ENCODE measurements around the gene CEP63.
"Not testable (repeated sequence)": the region's sequence is repeated elsewhere in the genome, so short reads cannot be mapped to it uniquely, and the experiment has no call there.

The CEP63 gene

DNA sequence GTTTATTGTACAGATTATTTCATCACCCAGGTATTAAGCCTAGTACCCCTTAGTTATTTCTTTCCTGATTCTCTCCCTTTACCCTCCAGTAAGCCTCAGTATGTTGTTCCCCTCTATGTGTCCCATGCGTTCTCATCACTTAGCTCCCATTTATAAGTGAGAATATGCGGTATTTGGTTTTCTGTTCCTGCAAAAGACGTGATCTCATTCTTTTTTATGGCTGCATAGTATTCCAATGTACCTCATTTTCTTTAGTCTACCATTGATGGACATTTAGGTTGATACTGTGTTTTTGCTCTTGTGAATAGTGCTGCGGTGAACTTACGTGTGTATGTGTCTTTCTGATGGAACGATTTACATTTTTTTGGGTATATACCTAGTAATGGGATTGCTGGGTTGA, 36.7 kb downstream of the CEP63 start:
- DNase-seq, result no peak

DNA sequence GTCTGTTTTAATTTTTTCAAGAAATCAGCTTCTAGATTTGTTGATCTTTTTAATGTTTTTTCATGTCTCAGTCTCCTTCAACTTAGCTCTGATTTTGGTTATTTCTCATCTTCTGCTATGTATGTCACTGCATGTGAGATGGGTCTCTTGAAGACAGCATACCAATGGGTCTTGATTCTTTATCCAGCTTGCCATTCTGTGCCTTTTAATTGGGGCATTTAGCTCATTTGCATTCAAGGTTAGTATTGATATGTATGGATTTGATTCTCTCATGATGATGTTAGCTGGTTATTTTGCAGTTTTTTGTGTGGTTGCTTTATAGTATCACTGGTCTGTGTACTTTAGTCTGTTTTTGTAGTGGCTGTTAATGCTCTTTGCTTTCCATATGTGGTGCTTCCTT, 39.4 kb downstream of the CEP63 start:
- no peak for DNase-seq

DNA sequence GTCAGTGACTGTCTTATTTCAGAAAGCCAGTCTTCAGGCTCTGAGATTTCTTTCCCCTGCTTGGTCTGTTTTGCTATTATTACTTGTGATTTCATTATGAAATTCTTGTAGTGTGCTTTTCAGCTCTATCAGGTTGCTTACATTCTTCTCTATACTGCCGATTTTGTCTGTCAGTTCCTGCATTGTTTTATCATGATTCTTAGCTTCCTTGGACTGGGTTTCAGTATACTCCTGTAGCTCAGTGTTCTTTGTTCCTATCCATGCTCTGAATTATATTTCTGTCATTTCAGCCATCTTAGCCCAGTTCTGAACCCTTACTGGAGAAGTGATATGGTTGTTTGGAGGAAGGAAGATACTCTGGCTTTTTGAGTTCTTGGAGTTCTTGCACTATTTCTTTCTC, 40.5 kb downstream of the CEP63 start:
- no peak for DNase-seq

DNA sequence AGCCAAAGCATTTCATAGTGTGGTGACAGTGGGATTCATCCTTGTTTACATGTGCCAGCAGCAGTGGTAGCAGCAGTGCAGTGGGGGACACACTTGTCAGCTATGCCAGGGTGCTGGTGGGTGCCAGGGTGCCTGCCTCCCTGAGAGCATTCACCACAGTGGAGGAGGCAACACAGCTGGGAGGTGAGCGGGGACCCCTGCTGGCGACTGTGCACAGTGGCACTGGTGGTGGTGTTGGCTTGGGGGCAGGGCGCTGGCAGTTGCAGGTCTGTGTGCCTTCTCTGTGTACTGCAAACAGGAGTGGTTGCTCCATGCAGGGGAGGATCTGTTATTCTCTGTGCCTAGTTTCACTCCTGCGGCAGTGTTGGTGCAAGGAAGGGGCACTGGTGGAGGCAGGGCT, 41.2 kb downstream of the CEP63 start:
- DNase-seq, result no peak

DNA sequence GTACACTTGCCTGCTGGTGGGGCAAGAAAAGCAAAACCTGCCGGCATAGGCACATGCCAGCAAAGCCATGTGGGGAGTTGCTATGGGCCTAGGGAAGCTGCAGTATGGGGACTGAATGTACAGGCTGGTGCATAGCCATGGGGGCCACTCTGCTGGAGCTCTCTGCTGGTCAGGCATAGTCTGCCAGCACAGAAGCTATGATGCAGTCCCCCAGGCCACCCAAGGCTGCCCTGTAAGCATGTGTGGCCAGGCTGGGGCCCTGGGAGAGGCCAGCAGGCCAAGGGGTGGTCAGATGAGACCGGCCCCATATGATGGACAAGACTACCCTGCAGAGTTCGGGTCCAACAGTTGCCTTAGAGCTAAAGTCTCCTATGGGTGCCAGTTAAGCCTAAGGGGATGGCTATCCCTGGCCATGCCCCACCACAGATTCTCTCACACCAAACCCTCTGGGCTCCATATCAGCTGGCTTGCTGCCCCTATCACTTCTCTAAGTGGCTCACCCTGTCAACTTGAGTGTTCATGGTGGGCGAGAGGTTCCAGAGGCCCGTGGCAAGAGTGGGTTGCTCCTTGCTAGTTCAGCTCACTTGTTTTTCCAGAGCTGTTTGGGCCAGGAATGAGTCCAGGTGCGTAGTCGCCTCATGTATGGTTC, 41.8 kb downstream of the CEP63 start:
- no peak for DNase-seq

DNA sequence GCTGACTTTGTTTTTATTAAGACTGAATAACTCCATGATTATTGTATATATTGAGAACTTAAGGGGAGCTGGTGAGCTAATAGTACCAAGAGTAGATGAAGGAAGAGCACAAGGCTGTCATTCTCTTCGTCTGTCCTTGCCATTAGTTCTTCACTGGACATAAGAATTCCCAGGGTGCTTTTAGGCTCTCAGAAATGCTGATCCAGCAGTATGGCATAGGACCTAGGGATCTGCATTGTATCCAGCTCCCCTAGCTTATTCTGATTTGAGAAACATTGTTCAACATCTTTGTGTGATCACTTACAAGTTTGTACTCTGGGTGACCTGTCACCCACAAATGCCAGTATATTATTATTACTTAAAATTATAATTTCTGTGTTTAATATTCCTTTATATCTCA, 47.6 kb downstream of the CEP63 start:
- DNase-seq, result no peak

DNA sequence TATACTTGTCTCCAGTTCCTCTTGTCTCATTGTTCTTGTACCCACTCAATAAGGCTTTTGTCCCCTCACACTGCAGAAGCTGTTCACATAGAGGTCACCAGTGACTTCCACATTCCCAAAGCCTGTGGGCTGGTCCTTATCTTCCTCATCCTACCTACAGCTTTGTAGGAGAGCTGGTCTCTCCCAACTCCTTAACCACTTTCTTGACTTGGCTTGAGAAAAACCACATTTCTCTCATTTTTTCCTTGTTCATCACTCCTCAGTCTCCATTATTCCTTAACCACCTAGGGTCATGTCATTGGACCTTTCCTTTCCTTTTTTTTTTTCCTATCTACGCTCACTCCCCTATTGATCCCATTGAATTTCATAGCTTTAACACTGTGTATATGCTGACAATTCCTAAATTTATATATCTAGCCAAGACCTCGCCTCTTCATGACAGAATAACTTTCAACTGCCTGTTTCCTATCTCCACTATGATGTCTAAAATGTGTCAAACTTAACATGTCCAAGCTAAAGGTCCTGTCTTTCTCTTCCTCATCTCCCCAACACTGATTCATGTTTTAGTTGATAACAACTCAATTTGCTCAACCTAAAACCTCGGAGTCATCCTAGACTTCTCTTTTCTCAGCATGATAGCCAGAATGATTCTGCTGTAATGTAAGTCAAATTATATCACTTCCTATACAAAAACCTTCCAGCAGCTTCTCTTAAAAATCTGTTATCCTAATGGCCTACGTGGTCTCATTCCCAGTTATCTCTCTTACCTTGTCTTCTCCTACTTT, 49.5 kb downstream of the CEP63 start:
- no peak for DNase-seq

DNA sequence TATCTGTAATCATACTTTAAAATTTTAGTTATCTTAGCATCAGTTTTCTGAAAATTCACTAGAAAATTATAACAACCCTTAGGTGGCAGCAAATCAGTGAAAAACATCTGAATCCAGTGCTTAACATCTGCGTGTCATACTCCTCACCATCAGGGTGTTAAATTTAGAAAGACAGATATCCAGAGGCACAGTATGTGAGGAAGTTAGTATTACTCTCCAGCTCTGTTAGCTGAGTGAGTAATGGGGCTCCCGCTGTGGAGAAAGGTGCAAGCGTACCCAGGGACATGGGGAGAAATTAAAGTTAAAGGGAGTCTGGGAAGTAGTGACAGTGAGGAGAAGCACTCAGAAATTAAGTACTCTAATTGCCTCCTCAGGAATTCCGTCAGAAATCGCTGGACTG, 50.9 kb downstream of the CEP63 start:
- DNase-seq, result no peak

DNA sequence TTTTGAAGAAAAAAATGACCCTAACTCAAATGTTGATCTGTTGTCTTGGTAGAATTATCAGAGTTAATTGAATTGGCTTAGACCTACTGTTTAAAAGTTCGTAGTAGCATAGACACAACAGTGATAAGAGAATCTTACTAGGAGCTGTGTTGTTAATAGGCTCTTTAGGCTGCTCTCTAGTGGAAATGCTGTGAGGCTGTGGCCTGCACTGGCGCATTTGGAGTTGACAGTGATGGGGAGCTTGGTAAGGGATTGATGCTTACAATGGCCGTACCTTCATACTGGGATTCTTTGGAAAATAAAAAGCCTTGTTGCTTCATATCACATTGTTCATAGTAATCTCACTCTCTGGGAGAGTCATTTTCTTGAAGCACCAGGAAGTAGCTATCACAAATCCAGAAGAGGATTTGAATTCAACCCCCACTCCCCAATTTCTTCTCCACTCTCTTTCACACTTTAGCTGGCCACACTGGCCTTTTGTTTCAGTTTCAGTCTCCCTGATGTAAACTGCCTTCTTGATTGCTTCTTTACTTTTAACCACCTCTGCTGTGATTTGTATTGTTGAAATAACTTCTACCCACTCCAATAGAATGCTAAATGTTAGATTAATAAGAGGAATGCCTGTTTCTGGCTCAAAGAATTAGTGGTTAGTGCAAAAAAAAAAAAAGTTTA, 56.6 kb downstream of the CEP63 start:
- no peak for DNase-seq

DNA sequence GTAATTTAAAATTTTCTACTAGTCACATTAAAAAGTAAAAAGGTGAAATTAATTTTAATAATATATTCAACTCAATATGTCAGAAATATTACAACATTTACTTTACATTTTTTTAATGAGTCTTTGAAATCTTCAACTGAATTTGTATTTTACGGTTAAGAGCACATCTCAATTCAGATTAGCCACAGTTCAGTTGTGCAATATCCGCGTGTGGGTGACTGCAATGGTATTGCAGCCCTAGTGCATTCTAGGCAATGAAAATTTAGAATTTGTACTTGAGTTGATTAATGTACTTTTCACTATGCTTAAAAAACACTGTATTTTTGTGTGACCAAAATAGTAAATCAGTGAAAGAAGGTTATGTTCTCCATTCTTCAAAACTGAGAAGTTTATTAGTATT, 57.3 kb downstream of the CEP63 start:
- DNase-seq, result no peak

DNA sequence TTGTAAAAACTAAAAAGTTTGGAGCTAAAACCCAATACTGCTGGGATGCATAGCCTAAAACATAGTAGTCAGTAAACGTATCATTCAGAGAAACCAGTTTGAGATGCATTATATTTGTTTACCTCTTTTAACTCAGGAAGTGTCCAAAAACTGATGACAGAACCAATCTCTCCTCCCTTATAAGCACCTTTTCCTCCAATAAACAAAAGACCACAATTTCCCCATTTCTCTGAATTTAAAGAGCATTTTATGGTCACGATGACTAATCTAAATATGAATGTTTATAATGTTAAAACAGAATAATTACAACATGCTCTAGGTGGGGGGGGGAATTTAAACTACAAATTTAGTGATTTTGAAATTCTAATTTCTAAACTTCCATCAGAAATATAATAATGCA, 58.5 kb downstream of the CEP63 start:
- DNase-seq, result no peak

DNA sequence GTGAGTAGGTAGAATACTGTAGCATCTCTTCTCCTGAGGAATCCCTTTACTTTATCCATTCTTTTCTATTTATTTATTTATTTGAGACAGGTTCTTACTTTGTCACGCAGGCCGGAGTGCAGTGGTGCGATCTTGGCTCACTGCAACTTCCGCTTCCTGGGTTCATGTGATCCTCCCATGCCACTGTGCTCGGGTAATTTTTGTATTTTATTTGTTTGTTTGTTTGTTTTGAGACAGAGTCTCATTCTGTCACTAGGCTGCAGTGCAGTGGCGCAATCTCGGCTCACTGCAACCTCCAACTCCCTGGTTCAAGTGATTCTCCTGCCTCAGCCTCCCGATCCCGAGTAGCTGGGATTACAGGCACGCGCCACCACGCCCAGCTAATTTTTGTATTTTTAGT, 58.9 kb downstream of the CEP63 start:
- DNase-seq, result not testable (repeated sequence)

DNA sequence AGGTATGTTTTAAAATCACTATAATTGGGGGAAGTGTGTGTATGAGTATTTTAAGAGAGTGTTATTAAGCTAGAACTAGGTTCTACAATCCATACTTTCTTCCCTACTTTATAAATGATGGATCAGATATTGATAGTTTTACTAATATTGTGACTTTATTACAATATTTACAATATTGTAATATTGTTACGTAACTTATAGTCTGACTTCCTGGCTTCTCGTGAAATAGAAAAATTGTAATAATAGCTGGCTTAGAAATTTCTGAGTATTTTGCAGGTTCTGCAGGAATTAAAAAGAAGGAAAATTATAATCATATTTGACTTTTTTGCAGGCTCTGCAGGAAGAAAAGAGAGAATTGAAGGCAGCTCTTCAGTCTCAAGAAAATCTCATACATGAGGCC, 60.0 kb downstream of the CEP63 start:
- DNase-seq, result no peak

DNA sequence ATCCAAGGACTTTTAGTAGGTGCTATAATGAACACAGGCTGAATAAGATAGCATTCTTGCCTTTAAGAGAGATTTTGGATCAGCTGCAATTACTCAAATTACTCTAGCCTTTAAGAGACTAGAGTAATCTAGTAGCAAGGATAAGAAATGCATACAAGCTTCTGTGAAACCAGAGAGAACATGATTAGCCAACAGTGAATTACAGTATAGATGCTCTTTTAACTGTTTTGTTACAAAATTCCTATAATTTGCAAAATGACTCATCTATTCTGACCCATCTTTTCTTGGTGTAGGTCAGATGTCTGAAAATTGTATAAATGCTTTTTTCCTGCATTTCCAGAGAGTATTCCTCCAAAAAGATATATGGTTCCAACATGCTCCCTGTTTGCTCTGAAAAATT, 66.9 kb downstream of the CEP63 start:
- no peak for DNase-seq

DNA sequence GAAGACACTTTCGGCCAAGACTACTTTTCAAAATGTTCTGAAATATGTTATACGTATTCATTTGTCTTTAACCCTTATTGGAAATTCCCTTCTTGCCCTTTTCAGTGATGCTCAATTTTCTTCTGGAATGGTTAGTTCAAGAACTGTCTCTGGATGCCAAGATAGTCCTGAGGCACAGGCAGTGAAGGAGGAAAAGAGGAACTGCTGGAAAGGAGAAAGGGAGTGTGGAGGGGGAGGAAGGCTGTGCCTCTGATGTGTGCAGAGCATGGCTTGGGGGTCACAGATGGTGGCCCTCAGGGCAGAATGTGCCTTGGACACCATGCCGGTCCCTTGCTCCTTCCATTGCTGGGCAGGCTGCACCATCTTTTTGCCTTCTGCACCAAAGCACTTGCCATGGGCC, 73.7 kb downstream of the CEP63 start:
- DNase-seq, result no peak

DNA sequence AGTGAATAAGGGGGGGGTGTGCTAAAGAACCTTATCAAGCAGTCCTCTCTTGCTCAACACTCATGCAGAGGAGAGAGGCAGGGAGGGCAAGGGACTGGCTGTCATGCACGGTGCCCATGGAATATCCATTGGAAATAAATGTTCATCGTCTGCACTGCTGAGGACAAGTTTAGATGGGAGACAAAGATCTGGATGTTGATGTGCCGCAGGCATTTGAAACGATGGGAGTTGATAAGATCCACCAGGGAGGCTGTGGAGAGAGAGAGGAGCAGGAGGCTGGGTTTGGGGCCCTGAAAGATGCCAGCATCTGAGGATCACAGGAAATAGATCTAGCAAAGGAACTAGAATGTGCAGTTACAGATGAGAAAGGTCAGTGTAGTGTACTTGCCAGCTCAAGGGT, 76.2 kb downstream of the CEP63 start:
- DNase-seq, result no peak

DNA sequence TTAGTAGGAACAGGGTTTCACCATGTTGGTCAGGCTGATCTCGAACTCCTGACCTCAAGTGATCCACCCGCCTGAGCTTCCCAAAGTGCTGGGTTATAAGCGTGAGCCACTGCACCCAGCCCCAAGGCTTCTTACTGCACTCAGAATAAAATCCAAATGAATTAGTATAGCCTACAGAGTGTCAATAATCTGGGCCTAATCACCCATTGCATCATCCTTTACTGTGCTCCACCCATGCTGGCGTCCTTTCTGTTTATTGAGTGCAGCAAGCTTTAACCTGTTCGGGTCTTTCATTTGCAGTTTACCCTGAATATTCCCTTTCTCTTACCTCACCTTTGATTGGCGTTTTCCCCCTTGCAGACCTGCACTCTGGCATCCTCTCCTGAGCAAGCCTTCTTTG, 77.7 kb downstream of the CEP63 start:
- DNase-seq, result no peak

DNA sequence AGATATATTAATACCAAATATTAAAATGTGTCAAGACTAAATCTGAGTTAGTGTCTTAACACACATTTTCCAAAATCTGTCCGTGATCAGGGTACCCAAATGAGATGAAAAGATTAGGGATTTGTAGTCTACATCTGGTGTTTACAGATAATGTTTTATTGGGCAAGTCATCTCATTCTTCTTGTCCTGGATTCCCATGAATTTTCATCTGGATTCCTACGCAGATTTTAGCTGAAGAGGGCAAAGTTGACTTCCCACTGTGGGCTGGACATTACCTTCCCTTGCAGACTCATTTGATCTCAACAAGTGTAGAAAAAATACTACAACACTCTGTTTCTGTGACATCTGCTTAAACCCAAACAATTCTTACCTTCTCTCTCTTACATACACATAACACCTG, 79.1 kb downstream of the CEP63 start:
- DNase-seq, result no peak

DNA sequence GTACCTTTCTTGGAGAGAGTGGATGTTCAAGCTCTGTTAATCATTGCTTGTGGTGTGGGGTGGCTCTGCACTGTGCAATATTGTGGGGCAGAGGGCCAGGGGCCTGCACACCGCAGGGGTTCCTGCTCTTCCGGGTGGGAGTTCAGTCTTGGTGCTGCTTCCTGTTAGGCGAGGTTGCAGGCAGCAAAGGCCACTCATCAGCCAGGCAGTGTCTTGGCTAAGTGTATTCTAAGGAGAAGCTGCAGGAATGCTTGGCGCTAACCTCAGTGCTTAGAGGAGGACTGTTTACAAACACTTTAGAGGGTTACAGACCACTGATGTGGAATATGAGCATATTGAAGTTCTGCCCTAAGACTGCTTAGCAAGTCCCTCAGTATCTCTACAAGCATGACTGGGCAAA, 81.7 kb downstream of the CEP63 start:
- no peak for DNase-seq

DNA sequence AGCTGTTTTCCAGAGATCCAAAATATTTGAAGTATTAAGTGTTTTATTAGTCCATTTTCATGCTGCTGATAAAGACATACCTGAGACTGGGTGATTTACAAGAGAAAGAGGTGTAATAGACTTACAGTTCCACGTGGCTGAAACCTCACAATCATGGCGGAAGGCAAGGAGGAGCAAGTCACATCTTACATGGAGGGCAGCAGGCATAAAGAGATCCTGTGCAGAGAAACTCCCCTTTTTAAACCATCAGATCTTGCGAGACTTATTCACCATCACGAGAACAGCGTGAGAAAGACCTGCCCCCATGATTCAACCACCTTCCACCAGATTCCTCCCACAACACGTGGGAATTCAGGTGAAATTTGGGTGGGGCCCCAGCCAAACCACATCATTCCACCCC, 82.9 kb downstream of the CEP63 start:
- DNase-seq, result no peak

DNA sequence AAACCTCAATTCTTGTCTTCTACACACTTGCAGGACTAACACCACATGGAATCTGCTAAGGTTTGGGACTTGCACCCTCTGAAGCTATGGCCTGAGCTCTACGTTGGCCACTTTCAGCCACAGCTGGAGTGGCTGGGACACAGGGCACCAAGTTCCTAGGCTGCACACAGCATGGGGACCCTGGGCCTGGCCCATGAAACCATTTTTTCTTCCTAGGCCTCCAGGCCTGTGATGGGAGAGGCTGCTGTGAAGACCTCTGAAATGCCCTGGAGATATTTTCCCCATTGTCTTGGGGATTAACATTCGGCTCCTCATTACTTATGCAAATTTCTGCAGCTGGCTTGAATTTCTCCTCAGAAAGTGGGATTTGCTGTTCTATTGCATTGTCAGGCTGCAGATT, 84.0 kb downstream of the CEP63 start:
- not testable (repeated sequence) for DNase-seq

DNA sequence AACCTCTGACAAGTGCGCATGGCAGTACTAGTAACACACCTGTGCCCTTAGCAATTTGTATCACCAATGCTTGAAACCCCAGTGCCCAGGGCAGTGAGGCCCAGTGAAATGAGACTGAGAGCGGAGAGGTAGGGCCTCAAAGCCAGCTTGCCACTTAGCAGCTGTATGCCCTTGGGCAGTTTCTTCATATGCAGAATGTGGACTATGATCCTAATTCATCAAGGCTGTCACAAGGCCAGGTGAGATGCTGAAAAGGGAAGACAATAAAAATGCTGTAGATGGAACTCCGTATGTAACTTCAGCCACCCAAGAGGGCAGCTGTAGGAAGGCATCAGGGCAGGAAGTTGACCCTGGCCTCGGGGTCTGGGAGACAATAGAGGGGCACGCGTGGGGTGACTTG, 90.6 kb downstream of the CEP63 start:
- peak; percentile 88 for DNase-seq

DNA sequence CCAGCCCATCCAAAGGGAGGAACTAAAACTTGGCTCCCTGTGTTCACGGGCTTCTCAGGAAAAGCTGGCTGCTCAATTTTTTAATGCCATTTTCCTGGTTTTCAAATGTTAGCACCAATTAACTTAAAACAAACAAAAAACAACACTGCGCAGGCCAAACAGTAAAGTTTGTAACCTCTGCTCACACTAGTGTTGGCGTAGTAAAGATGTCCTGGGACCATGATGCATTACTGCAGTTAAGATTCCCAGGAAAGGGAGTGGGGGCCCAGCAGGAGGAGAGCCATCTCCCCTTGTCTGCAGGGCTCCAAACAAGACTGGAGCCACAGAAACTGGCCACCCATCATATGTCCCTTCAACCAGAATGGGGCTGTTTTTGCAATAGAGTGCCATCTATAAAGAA, 91.0 kb downstream of the CEP63 start:
- no peak for DNase-seq

DNA sequence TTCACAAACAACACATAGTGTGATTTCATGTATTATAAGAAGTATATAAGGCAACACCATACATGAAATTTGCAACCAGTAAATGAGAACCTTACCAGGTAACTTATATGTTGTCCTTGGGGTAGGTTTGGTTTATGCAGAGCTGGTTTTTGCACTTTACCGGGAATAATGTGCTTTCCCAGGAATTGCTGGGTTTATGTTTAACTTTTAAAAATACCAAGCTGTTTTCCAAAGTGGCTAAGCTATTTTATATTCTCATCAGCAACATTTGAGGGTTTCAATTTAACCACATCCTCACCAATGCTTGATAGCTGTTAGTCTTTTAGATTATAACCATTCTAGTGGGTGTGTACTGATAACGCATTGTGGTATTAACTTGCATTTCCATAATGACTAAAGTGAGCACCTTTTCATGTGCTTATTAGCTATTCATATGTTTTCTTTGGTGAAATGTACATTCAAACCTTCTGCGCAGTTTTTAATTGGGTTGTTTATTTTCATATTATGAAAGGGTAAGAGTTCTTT, 93.3 kb downstream of the CEP63 start:
- DNase-seq, result no peak
